A673 (cell line): ENCODE data around the gene MYO5B.

ENCODE experiments used
- EZH2 ChIP-seq: fragments of 200-600 bp; sonication (generic); IDR thresholded peaks from 2 replicates; pipeline ENCODE4 v1.6.1; 2017; ENCODE audit warnings: borderline replicate concordance, low read depth, mild to moderate bottlenecking, mixed read lengths, antibody characterized with exemption, low read length; ENCODE audit not compliant: poor library complexity, severe bottlenecking
- TF ChIP-seq, protein P1 (sequence below): fragments of 300-800, 200-600 bp; sonication (generic); conservative IDR thresholded peaks from 2 replicates; pipeline ENCODE4 v1.5.1; 2017; ENCODE audit warnings: low read depth, mild to moderate bottlenecking, antibody characterized with exemption, low read length, moderate library complexity, mixed read lengths

DNA sequence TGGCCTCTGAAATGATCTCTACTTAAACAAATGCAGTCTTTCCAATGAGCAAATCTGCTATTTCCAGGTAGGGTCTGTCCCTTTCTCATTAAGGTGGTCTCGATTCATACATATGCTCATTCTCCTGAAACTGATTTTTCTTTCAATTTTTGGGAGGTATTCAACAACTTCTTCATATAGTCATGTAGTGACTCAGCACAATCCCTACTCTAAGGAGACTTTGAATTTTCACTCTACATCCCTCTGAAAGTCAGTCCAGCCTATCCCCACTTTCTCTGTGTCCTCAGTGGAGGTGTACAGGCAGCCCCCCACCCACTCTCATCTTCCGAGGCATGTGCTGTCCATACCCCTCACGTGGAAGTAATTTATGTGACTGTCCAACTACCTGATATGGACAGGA is 281.7 kb downstream of the MYO5B start:
- TF ChIP-seq, protein P1, sequence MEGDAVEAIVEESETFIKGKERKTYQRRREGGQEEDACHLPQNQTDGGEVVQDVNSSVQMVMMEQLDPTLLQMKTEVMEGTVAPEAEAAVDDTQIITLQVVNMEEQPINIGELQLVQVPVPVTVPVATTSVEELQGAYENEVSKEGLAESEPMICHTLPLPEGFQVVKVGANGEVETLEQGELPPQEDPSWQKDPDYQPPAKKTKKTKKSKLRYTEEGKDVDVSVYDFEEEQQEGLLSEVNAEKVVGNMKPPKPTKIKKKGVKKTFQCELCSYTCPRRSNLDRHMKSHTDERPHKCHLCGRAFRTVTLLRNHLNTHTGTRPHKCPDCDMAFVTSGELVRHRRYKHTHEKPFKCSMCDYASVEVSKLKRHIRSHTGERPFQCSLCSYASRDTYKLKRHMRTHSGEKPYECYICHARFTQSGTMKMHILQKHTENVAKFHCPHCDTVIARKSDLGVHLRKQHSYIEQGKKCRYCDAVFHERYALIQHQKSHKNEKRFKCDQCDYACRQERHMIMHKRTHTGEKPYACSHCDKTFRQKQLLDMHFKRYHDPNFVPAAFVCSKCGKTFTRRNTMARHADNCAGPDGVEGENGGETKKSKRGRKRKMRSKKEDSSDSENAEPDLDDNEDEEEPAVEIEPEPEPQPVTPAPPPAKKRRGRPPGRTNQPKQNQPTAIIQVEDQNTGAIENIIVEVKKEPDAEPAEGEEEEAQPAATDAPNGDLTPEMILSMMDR, result no peak
- TF ChIP-seq EZH2, result no peak
